ENCODE results near the gene KCTD10. TPM values are rescaled to one million over a fixed set of nuclear protein-coding genes. Genes with fewer than 3 reads are reported as not detected.

KCTD10 gene
- total and polyA plus RNA-seq, 9 of the 15 experiments (the other 6 are each of a cell fraction or from before 2014, with no cell fraction given): 1.9 to 37.5 (median 15.7) TPM

DNA sequence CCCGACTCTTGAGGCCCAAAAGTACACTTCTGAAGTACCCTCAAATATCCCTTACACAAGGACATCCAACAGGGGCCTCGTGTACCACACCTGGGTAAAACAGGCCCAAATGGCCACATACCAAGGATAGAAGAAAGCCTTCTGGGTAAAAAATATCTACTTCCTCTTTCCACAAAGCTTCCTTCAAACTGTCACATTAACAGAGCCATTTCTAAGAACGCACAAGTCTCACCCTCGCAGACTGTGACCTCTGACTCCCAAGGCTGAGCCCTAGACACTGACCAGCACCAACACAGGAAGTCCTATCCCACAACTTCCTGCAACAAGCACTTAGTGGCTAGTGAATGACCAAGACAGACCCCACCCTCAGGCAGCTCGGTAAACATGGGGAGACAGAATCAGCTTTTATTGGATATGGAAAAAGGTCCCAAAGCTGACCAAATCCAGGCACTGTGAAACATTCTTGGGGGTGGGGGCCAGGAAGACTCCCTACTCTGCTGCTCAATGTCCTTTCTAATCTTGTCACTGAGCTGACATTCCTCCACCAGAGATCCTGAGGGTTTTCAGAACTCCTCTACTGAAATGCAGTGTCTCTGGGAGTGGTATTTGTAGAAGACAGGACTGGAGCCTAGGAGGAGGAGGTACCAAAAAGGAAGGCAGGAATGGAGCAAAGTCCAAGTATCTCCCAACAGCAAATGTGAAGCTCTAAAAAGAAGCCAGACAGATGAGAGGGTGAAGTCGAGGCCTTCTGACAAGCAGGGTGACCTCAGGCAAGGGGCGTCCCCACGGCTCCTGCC is 15.9 kb downstream of the KCTD10 start (continued):
- TF ChIP-seq KLF10 (CRISPR knock-in tag; IDR thresholded peaks at IDR 0.05): no peak
- TF ChIP-seq, protein P1, sequence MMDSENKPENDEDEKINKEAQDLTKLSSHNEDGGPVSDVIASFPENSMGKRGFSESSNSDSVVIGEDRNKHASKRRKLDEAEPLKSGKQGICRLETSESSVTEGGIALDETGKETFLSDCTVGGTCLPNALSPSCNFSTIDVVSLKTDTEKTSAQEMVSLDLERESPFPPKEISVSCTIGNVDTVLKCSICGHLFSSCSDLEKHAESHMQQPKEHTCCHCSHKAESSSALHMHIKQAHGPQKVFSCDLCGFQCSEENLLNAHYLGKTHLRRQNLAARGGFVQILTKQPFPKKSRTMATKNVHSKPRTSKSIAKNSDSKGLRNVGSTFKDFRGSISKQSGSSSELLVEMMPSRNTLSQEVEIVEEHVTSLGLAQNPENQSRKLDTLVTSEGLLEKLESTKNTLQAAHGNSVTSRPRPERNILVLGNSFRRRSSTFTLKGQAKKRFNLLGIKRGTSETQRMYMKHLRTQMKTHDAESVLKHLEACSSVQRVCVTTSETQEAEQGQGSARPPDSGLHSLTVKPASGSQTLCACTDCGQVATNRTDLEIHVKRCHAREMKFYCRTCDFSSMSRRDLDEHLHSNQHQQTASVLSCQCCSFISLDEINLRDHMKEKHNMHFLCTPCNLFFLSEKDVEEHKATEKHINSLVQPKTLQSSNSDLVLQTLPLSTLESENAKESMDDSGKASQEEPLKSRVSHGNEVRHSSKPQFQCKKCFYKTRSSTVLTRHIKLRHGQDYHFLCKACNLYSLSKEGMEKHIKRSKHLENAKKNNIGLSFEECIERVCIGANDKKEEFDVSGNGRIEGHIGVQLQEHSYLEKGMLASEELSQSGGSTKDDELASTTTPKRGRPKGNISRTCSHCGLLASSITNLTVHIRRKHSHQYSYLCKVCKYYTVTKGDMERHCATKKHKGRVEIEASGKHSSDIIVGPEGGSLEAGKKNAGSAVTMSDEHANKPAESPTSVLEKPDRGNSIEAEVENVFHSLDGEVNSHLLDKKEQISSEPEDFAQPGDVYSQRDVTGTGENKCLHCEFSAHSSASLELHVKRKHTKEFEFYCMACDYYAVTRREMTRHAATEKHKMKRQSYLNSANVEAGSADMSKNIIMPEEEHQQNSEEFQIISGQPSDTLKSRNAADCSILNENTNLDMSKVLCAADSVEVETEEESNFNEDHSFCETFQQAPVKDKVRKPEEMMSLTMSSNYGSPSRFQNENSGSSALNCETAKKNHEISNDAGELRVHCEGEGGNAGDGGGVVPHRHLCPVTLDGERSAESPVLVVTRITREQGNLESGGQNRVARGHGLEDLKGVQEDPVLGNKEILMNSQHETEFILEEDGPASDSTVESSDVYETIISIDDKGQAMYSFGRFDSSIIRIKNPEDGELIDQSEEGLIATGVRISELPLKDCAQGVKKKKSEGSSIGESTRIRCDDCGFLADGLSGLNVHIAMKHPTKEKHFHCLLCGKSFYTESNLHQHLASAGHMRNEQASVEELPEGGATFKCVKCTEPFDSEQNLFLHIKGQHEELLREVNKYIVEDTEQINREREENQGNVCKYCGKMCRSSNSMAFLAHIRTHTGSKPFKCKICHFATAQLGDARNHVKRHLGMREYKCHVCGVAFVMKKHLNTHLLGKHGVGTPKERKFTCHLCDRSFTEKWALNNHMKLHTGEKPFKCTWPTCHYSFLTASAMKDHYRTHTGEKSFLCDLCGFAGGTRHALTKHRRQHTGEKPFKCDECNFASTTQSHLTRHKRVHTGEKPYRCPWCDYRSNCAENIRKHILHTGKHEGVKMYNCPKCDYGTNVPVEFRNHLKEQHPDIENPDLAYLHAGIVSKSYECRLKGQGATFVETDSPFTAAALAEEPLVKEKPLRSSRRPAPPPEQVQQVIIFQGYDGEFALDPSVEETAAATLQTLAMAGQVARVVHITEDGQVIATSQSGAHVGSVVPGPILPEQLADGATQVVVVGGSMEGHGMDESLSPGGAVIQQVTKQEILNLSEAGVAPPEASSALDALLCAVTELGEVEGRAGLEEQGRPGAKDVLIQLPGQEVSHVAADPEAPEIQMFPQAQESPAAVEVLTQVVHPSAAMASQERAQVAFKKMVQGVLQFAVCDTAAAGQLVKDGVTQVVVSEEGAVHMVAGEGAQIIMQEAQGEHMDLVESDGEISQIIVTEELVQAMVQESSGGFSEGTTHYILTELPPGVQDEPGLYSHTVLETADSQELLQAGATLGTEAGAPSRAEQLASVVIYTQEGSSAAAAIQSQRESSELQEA (IDR thresholded peaks at IDR 0.05; ENCODE audit: low read depth): no peak
- TF ChIP-seq HNRNPK (IDR thresholded peaks at IDR 0.05; ENCODE audit: low read depth, low read length, poor library complexity, severe bottlenecking): no peak
- TF ChIP-seq, protein P2, sequence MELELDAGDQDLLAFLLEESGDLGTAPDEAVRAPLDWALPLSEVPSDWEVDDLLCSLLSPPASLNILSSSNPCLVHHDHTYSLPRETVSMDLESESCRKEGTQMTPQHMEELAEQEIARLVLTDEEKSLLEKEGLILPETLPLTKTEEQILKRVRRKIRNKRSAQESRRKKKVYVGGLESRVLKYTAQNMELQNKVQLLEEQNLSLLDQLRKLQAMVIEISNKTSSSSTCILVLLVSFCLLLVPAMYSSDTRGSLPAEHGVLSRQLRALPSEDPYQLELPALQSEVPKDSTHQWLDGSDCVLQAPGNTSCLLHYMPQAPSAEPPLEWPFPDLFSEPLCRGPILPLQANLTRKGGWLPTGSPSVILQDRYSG (tag; conservative IDR thresholded peaks at IDR 0.05; ENCODE audit: low read depth): peak; percentile 71; the same call in 1 of the 2 replicates
- TF ChIP-seq, protein P3, sequence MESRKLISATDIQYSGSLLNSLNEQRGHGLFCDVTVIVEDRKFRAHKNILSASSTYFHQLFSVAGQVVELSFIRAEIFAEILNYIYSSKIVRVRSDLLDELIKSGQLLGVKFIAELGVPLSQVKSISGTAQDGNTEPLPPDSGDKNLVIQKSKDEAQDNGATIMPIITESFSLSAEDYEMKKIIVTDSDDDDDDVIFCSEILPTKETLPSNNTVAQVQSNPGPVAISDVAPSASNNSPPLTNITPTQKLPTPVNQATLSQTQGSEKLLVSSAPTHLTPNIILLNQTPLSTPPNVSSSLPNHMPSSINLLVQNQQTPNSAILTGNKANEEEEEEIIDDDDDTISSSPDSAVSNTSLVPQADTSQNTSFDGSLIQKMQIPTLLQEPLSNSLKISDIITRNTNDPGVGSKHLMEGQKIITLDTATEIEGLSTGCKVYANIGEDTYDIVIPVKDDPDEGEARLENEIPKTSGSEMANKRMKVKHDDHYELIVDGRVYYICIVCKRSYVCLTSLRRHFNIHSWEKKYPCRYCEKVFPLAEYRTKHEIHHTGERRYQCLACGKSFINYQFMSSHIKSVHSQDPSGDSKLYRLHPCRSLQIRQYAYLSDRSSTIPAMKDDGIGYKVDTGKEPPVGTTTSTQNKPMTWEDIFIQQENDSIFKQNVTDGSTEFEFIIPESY (CRISPR knock-in tag; IDR thresholded peaks at IDR 0.05): no peak
- TF ChIP-seq TAL1 (IDR thresholded peaks at IDR 0.05): peak; percentile 27; the same call in 1 of the 2 replicates
- TF ChIP-seq CEBPB (tag; IDR thresholded peaks at IDR 0.05): no peak
- TF ChIP-seq ZSCAN32 (CRISPR knock-in tag; IDR thresholded peaks at IDR 0.05): no peak
- TF ChIP-seq TEAD1 (CRISPR knock-in tag; IDR thresholded peaks at IDR 0.05): peak in 1 of 2 experiments; percentile 31; a peak in 1 of 4 replicates
- peak; percentile 87 for TF ChIP-seq STAT5A (IDR thresholded peaks at IDR 0.05; ENCODE audit: borderline replicate concordance, low read length)
- TF ChIP-seq SRSF3 (IDR thresholded peaks at IDR 0.05; ENCODE audit: insufficient read depth, low read length): no peak
- no peak for TF ChIP-seq GTF2F1 (IDR thresholded peaks at IDR 0.05; ENCODE audit: low read depth, low read length)
- no peak for TF ChIP-seq ZNF124 (CRISPR knock-in tag; IDR thresholded peaks at IDR 0.05)
- TF ChIP-seq TSC22D4 (tag; IDR thresholded peaks at IDR 0.05): no peak
- no peak for TF ChIP-seq JUNB (CRISPR knock-in tag; conservative IDR thresholded peaks at IDR 0.05)
- TF ChIP-seq ZNF384 (IDR thresholded peaks at IDR 0.05; ENCODE audit: low read depth, low read length): no peak
- TF ChIP-seq POLR3G (IDR thresholded peaks at IDR 0.05; ENCODE audit: extremely low read depth, insufficient read length, insufficient replicate concordance): no peak
- no peak; the same call in 1 of the 2 replicates for TF ChIP-seq PML (IDR thresholded peaks at IDR 0.05; ENCODE audit: low read length)
